GM12872 (cell line): ENCODE results near the gene TCERG1L.

Experiments used
- TF ChIP-seq, protein P1 (sequence below): IDR thresholded peaks from 3 replicates; pipeline ENCODE4 v1.5.1; 2011; ENCODE audit warnings: low read depth, mild to moderate bottlenecking, low read length, moderate library complexity; ENCODE audit not compliant: insufficient read depth

The TCERG1L gene

DNA sequence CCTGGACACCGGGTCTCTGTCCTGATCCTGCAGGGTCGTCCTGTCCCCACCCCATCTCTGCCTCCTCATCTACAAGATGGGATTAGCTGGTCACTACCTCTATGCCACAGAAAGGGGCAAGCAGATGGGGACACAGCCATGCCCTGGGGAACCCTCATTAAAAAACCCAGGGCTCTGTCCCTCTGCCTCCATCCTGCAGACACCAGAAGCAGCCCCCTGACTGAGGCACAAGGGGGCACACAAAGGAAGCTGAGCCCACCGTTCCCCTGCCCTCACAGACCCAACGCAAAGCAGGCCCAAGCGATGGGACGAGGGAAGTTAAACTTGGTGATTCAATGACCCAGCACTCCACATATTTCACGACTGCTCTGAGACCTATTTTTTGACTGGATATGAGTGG is 142.4 kb downstream of the TCERG1L start:
- TF ChIP-seq, protein P1, sequence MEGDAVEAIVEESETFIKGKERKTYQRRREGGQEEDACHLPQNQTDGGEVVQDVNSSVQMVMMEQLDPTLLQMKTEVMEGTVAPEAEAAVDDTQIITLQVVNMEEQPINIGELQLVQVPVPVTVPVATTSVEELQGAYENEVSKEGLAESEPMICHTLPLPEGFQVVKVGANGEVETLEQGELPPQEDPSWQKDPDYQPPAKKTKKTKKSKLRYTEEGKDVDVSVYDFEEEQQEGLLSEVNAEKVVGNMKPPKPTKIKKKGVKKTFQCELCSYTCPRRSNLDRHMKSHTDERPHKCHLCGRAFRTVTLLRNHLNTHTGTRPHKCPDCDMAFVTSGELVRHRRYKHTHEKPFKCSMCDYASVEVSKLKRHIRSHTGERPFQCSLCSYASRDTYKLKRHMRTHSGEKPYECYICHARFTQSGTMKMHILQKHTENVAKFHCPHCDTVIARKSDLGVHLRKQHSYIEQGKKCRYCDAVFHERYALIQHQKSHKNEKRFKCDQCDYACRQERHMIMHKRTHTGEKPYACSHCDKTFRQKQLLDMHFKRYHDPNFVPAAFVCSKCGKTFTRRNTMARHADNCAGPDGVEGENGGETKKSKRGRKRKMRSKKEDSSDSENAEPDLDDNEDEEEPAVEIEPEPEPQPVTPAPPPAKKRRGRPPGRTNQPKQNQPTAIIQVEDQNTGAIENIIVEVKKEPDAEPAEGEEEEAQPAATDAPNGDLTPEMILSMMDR = no peak

GRCh38 chr10:131168238-131168875 is 143.2 kb downstream of the TCERG1L start:
- TF ChIP-seq, protein P1 = no peak

- TF ChIP-seq, protein P1 = no peak
Measured at GRCh38 chr10:131167036-131167860, 144.3 kb downstream of the TCERG1L start.

DNA sequence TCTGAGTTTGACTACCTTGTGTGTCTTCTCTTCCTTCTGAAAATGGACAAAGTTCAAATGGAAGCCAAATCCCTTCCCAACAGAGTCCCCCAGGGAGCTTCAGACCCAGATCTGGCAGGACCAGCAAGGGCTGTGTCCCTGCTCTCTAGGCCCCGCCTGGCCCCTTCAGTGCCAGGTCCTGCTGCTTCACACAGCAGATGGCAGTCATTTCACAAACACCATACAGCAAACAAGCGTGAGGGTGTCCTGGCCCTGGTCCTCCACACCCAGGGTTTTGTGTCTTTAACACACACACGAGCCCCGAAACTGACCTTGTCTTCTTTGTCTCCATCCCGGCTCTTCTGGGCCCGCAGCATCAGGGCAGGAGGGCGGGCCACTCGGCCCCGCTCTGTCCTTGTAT is 145.0 kb downstream of the TCERG1L start:
- TF ChIP-seq, protein P1 = no peak

DNA sequence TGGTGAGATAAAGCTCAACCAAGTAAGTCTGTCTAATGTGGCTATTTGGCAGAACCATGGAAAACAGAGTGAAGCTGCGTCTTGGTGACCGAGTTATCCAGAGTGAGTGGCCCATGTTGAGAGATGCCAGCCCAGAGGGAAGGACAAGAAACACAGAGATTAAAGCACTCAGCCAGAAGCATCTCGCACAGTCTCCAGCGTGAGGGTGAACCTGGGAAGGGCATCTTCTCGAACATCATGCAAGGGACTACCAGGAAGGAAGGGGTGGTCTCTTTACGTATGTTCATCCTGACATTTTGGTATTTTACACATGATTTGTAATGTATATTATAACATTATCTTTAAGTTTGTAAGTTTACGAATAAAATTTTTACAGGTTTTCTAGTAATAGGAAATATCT is 146.4 kb downstream of the TCERG1L start:
- TF ChIP-seq, protein P1 = no peak

DNA sequence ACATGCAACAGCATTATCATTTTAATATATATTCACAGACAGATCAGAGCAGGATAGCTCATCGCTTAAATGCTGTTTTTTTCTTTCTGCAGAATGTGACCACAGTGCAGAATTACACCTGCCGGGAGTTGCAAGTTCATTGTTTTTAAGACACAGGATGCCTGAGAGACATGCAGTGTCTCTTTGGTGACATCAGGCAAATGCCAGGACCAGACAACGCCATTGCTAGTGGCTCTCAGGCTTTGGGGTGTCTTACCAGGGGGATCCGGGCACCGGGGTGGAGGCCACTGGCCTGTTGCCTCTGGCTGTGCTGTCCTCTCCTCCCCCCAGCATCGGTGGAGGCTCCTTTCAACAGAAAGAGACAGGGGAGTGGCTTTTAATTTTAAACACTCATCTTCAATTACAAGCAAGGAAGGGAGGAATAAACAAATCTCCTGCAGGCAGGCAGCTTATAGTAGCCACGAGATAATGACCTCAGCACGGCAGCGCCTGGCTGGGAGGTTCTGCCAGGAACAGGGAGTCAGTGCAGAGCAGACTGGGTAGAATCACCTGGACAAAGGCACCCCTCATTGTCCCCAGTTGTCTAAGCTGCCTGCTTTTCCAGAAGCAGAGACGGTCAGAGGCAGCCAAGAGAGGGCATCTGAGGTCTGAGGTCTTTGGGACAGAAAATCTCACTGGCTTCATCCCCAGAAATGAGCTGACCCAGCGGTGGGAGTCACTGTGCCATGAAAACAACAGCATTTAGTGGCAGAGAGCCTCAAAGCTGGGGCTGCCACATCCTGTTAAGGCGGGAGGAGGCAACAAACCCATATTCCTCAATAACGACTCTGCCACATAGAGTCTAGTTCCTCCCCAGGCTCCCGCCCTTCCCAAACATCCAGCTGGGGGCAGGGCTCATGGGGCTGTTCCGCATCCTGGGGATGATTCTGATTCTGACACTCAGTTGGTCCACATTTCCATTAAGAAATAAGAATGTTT is 148.4 kb downstream of the TCERG1L start:
- TF ChIP-seq, protein P1 = no peak

GRCh38 chr10:131162211-131162610 is 149.3 kb downstream of the TCERG1L start:
- TF ChIP-seq, protein P1 = no peak
